SK-N-DZ (cell line): ENCODE measurements around the gene LRRC52.

Experiments
- DNase-seq: peaks from one replicate; pipeline ENCODE4 v3.0.0-alpha.2; 2015; ENCODE audit warnings: low spot score

The LRRC52 gene

DNA sequence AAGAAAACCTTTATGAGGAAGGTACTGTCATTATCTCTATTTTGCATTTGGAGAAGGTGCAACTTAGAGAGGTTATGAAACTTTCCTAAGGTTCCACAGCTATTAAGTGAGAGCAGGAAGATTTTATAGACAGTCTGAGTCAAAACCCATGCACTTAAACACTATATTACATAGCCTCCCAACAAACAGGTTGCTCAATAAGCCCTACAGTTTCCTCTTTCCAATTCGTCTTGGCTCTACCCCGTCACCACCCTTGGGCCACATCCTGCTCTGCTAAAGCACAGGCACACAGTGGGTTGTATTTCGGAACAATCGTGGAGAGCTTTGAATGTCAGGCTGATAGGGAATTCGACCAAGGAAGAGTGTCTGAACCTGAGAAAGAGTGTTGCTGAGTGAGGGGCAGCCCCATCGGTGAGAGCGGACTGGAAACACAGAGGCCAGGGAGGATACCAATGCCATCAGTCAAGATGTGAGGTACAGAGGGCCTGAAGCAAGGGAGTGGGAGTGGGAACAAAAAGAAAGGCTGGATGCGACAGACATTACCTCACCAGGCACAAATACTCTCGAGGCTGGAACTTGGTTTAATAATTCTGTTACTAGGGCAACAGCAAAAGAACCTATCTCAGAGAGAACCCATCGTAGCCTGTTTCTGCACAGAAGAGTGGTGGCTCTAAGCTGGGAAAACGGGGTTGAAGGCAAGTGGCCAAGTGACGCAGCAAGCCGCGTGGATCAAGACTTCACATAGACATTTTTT, 6.3 kb upstream of the LRRC52 start:
- DNase-seq, result no peak

DNA sequence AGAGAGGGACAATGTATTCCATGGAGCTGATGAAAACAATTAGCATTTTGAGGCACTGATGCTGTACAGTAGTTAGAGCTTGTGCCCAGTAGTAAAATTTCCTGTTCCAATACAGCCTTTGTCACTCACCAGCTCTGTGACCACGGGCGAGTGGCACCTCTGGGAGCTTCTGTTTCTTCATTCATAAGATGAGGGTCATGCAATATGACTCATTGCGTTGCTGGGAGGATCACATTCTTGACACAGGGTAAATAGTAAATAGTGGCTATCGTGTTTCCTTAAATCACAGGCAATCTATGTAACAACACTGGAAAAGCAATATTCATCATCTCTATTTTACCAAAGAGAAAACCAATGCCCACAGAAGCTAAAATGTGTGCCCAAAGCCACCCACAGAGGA, 4.5 kb upstream of the LRRC52 start:
- DNase-seq, result no peak

DNA sequence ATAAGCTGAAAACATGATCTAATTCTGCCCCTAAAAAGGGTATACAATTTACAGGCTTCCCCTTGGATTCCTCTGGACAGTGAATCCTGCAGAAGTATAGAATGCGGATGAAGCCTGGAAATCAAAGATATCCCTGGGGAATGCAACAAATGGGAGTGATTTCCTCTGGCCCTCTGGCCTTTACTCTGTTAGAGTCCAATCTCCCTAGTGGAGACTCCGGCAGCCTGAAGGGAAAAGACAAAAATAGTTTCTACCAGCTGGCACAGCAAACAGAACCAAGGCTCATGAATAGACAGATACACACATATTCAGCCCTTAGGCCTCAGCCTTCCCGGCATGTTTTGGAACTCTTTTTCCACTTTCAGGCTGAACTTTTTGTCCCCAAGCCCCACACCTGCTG, 3.9 kb upstream of the LRRC52 start:
- DNase-seq, result no peak

DNA sequence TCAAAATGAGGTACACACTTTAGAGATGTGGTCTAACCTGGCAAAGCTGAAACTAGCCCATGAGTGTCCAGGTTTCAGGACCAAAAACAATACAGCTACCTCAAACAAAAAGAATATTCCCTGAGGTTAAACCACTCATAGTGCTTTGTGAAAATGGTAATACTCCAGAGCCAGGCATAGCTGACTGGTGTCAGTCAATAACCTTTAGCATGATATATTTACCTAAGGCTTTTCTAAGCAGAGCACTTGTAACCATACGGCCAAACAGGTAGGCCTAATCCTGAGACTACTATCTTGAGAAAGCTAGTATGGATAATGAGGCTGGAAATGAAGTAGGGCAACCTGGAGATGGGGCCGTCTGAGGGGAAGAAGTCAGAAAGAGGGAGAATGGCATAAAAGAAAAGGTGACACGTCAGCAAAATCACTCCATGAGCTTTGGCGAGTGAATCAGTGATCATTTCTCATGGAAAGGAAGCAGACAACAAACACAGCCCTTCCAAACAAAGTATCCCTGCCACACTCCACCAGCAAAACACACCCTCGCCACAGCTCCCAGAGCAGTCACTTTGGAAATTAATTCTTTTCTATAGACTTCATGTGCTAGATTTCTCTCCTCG, 1.7 kb upstream of the LRRC52 start:
- DNase-seq, result no peak

DNA sequence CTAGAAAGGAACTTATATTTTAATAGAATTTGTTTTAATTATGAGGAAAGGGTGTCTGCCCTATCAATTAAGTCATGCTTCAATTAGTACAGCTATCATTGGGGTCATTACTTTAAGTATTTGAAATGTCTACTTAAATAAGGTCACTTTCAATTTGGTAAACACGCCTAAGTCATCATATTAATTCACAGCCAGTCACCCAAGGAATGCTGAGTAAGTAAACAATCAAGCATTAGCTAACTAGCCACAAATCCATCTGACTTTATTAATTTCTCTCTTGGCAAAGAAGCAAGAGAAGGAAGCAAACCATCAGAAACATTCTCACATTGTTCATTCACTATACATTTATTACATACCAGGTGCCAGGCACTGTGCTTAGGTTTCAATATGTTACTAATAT, 1.2 kb upstream of the LRRC52 start:
- DNase-seq, result no peak

DNA sequence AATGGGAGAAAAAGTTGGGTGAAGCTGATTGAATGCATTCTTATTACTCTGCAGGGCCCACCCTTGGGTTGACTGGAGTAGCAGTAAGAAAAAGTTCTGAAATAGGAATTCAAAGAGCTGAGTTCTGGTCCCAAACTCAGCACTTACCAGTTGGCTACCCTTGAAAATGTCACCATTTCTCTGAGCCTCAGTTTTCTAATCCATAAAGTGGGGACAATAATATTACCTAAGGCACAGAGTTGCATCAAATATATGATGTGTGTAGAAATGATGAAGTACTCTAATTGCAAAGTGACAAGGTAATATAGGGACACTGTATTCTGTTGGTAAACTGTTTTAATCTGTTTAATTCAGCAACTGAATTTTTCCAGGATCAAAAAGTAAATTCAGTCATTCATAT, 1.2 kb downstream of the LRRC52 start:
- no peak for DNase-seq

DNA sequence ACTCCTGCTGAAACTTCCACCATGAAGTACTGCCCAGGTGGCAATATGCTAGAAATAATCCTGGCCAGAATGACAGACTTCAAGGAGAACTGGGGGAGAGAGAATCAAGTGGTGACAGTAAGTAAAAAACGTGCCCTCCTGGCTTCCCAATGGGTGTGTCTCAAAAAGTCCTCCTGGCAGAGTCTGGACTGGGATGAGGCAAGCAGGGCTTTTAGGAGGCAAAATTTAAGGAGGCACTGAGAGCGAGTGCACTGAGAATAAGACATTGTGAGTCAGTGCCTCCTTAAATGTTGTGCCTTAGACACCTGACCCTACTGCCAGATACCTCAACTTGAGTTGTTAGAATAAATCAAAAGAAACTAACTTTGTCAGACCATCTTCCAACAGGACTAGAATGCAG, 2.2 kb downstream of the LRRC52 start:
- DNase-seq, result no peak

DNA sequence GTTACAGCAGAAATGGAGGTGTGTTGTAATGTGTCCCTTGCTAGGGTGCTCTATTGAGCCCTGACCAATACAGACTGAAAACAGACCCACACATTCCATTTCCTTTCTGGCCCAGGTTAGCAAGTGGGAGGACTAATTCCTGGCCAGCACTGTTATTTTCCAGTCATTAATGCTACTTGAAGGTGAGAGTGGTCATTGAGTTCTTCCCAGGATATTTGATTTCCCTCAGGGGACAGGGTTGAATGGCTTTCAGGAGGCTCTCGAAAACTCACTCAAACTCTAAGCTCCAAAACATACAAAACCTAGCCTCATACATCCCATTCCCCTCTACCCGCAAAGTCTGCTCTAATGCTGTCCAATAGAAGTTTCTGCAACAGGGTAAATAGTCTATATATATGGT, 6.2 kb downstream of the LRRC52 start:
- no peak for DNase-seq

DNA sequence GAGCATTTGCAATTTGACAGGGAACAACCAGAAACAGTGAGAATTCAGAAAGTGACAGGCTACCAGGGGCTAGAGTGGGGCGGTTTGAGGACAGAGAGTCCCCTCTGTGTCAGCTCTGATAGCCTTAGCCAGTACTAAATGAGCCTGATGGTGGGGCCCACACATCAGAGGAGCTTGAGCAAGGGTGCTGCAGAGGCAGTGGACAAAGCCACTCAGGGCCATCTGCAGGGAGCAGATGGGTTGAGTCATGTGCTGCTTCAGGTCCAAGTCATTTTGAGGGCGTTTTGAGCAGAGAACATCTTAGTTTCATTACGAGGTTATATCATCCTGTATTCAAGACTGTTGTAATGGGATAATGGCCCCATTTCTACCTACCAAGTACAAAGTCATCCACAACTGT, 7.7 kb downstream of the LRRC52 start:
- no peak for DNase-seq

DNA sequence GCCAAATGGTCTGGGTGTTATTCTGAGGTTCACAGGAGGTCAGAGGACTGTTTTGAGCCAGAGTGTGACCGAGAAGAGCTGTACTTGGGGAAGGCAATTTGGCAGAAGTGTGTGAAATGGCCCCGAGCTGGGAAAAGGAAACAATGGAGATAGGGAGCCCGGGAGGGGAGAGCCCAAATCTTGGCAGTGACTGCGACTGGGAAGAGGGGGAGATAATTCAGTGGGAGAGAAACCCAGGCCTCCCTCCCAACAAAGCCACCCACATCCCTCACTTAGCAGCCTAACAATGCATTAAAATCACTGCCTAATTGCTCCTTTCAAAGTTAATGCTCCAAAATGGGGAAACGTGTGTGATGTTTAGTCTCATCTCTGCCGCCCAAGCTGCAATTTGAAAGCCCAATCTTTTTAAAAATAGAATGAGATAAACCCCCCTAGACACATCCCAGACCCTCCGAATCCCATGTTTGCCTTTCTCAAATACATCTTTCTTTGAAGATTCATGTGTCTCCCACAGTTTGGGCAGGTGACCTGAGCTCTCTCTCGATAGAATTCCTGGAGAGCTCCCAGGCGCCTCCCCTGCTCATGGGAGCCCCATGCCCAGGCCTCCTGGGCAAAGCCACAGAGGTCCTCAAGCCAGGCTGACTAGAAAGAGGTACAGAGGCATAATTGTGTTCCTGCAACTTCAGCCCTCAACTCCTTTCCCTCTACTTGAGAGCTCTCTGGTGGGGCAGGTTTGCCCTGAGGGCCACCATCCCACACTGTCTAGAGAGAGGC, 17.3 kb downstream of the LRRC52 start:
- DNase-seq, result no peak

DNA sequence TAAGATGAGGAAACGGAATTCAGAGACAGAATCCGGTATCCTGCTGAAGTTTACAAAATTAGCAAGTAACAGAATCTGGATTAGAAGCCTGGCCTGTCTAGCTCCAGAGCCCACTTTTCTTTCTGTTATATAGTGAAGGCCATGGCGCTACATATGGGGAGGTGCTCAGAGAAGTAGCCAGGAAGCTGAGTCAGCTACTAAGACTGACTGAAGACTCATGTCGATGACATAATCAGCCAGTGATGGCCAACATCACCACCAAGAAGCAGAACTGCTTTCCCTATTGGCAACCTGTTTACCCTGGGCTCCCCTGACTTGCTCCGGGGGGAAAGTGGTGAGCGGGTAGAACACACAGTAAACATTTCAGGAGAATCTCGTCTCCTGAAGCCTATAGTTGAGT, 18.8 kb downstream of the LRRC52 start:
- DNase-seq, result no peak

DNA sequence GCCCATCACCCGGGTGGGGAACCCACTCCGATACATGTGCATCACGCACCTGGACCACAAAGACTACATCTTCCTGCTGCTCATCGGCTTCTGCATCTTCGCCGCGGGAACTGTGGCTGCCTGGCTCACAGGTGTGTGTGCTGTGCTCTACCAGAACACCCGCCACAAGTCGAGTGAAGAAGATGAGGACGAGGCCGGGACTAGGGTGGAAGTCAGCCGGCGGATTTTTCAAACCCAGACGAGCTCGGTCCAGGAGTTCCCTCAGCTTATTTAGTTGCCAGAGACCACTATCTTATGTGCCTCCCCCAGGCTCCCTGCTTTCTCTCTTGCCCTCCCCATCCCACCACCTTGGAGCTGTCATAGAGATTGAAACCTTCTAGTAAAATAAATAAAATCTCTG, 19.8 kb downstream of the LRRC52 start:
- no peak for DNase-seq

DNA sequence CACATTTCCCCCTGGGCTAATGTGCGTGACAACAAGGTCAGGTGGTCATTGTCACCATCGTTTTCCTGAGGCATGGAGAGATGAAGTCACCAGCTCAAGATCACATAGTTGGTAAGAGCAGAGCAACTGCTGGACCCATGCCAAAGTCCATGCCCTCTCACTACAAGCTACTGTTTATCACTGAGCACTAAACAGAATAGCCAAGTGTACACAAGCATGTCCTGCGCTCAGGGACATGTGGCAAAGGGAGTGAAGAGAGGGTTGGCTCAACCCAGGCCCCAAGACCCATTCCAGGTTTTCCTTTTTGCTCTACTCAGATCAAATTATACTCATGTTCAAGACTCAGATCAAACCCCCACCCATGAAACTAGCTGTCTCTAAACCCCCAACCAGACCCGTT, 20.8 kb downstream of the LRRC52 start:
- no peak for DNase-seq

DNA sequence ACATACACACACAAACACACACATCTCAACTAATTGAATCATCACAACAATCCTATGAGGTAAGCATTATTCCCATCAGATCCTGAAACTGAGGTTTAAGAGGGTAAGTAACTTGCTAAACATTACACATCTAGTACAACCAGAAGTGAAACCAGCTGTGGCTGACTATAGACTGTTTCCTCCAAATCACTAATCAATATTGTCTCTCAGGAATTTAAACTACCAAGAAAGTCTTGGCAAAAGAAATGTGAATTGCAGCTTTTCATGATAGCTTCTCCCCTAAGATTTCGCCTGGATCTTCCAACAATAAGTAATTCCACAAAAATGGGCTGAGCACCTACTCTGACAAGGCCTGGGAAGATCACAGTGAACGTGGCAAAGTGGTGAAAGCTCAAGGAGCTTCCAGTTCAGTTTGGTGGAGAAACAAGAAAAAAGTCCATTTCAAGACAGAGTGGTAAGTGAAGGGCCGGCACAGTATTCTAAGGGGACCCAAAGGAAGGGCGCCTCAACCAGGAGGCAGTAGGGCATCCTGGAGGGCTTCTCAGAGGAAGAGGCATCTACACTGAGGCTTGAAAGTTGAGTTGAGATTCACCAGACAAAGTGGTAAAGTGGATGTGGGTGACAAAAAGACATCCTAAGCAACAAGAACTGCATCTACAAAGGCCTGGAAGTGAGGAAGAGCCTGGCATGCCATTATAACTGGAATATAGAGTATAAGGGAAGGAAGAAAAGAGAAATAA, 22.1 kb downstream of the LRRC52 start:
- no peak for DNase-seq

DNA sequence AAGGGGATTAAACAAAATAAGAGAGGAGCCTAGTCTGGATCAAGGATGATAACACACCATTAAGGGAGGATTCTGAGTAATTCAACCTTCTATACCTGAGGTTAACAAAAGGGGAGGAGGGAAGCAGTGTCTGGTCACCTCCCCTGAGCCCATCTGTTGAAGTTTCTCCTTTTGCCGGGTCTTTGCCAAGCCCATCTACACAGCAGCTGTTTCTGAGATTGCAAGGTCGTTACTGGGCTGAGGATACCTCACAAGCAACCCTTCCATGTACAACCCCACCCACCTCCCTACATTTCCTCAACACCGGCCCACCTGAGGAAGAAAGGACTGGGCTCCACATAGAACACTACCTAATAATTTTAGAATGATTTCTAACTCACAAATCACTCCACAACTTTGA, 26.3 kb downstream of the LRRC52 start:
- DNase-seq, result no peak

DNA sequence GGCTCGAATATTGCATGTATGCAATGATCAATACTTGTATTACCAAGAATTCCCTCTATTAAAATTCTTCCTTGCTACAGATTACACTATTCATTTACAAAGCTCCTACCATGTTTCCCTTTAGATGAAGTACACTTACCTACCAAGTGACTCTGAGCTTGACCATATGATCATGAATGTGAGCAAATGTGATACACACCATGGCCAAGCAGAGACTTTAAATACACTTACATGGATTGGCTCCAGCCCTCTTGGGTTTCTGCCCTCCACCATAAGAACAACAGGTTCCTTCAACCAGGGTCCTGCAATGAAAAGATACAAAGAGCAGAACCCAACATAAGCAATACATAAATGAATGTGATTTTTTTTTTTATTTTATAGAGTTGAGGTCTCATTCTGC, 30.0 kb downstream of the LRRC52 start:
- DNase-seq, result no peak

DNA sequence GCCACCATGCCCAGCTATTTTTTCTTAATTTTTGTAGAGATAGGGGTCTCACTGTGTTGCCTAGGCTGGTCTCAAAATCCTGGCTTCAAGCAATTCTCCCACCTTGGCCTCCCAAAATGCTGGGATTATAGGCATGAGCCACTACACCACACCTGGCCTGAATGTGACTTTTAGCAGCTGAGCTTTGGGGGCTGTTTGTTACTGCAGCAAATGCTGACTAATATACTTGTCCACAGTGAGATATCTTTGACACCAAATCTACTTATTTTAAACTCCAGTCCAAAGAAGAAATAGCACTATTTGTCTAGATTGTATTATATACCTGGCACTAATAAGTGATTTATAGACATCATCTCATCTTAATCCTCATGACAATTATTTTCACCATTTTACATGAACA, 30.5 kb downstream of the LRRC52 start:
- no peak for DNase-seq

DNA sequence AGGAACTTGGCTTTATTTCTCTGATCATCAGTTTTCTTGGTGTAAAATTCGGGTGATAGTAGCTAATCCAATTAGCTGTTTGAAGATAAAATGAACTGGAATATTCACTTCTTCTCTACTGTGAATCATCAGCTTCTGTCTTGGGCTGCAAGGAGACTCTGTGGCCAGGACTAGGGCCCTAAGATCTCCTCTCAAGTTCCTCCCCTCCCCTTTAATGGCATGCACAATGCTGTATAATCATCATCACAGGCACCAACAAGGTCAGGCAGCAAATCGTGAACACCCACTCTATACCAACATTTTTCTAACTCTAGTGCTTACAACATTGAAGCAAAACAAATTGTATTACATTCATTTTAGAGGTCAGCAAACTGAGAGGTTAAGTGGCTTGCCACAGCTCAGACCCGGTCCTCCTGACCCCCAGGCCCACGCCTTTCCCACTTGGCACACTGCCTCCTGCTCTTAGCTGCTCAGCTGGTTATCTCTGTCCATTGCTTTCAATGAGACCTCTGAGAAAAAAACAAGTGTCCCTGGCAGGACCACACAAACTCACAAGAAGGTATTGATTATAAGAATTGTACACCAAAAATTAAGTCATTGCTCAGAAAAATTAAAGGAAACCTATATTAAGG, 31.8 kb downstream of the LRRC52 start:
- DNase-seq, result no peak

DNA sequence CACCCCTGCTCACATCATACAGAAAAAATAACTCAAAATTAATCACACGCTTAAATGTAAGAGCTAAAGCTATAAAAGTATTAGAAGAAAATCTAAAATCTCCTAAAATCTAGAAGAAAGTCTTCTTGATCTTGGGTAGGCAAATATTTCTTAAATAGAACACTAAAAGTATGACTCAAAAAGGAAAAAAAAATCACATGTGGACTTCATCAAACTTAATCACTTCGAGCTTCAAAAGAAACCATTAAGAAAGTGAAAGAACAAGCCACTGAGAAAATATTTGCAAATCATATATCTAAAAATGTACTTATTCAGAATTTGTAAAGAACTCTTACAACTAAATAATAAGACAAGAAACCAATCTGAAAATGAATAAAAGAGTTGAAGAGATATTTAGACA, 32.7 kb downstream of the LRRC52 start:
- no peak for DNase-seq

DNA sequence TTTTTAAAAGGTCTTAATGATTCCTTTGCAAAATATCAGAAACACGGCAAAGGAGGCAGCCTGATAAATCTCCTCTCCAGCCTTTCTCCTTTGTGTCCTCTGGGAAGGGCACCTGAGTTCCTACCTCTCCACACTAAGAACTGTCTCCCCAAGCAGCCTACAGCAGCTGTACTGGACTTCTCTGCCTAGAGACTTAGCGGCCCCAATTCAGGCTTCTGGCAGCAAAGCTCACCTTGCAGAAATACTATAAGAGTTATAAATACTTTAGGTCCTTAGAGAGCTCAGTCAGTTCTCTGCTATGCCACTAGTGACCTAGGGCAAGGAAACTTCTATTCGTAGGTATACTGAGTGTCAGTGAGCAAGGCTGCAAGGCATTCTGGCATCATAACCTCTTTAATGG, 33.9 kb downstream of the LRRC52 start:
- no peak for DNase-seq

DNA sequence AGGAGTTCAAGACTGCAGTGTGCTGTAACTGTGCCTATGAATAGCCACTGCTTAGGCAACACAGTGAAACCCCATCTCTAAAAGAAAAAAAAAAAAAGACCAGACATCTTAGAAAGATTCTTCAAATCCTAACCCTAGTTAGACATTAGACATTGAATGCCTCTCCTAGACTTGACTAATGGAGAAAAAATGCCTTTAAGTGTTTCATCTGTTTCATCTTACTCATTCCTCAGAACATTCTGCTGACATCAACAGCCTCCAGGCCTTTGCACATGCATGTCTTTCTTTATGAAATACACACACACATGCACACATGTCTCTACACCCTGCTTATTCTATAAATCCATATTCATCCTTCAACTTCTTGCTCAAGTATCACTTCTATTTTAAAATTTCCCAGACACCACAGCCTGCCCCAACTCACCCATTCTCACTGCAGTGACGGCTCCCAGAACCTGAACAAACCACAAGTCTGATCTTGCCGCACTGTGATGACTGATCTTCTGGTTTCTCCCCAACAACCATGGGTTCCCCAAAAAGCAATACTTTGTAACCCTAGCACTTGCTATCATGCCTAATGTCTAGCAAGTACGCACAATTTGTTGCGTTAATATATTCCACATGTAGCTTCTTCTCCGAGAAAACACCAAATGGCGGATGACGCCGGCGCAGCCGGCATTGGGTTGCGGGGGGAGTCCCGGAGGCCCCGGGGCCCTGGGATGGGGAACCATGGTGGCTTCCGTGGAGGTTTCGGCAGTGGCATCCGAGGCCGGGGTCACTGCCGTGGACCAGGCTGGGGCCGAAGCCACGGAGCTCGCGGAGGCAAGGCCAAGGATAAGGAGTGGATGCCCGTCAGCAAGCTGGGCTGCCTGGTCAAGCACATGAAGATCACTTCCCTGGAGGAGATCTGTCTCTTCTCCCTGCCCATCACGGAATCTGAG, 37.4 kb downstream of the LRRC52 start:
- DNase-seq, result no peak
